PC-3 (cell line): ENCODE data around the gene TAAR6. TPM values are rescaled to one million over a fixed set of nuclear protein-coding genes. Genes with fewer than 3 reads are reported as not detected.

Experiments
- ATAC-seq: fragments of 200-7000 bp; cut with Tn5 transposase; 2 replicates; pipeline ENCODE4 v1.9.1; 2020; ENCODE audit warnings: mild to moderate bottlenecking, moderate library complexity
- BruUV-seq: library from RNA; stranded (reverse); fragments of 400-500 nt; replicated peaks from 2 replicates; lab custom pipeline; 2021; lab: Mats Ljungman, UMichigan
- CTCF ChIA-PET: fragments of 300-600 bp; sonication (Branson Sonifier 250); formaldehyde crosslinking; loops from one replicate; lab custom pipeline; 2022; ENCODE audit warnings: antibody characterized with exemption; lab: Charles Lee
- POLR2A ChIA-PET: fragments of 300-600 bp; sonication (Branson Sonifier 250); formaldehyde crosslinking; loops from one replicate; lab custom pipeline; 2022; ENCODE audit warnings: antibody characterized with exemption; ENCODE audit not compliant: unreplicated experiment; lab: Charles Lee
- DNase-seq: peaks from one replicate; pipeline ENCODE4 v3.0.0-alpha.2; 2015
- H2AFZ ChIP-seq: fragments of 300-600 bp; sonication (generic); 2 replicates; pipeline ENCODE4 v1.6.0; 2016; ENCODE audit warnings: antibody characterized with exemption, low read length
- H3F3A ChIP-seq: fragments of 300-600 bp; sonication (generic); one replicate; pipeline ENCODE4 v1.6.0; 2017; ENCODE audit warnings: antibody characterized with exemption, low read length, control low read depth, mild to moderate bottlenecking; ENCODE audit not compliant: unreplicated experiment
- H3K27ac ChIP-seq: fragments of 300-600 bp; sonication (generic); 2 replicates; pipeline ENCODE4 v1.5.1; 2016; ENCODE audit warnings: mild to moderate bottlenecking, low read length
- H3K27me3 ChIP-seq: fragments of 300-600 bp; sonication (generic); 2 replicates; pipeline ENCODE4 v1.6.1; 2016; ENCODE audit warnings: low read length, mixed read lengths
- H3K36me3 ChIP-seq: fragments of 300-600 bp; sonication (generic); 2 replicates; pipeline ENCODE4 v1.6.1; 2016; ENCODE audit warnings: low read depth, mixed run types, low read length, mixed read lengths
- H3K4me1 ChIP-seq: fragments of 300-600 bp; sonication (generic); 2 replicates; pipeline ENCODE4 v1.5.1; 2016; ENCODE audit warnings: low read length; ENCODE audit not compliant: insufficient read depth
- H3K4me2 ChIP-seq: fragments of 300-600 bp; sonication (generic); 2 replicates; pipeline ENCODE4 v1.6.0; 2016; ENCODE audit warnings: low read length
- H3K4me3 ChIP-seq: fragments of 300-600 bp; sonication (generic); 2 replicates; pipeline ENCODE4 v1.5.1; 2016; ENCODE audit warnings: mild to moderate bottlenecking, low read length, mixed read lengths
- H3K79me2 ChIP-seq: fragments of 300-600 bp; sonication (generic); 2 replicates; pipeline ENCODE4 v1.6.1; 2017; ENCODE audit warnings: low read length, mixed read lengths
- H3K9ac ChIP-seq: fragments of 300-600 bp; sonication (generic); 2 replicates; pipeline ENCODE4 v1.6.0; 2016; ENCODE audit warnings: mild to moderate bottlenecking, low read length
- H3K9me2 ChIP-seq: fragments of 300-600 bp; sonication (generic); replicated peaks from 2 replicates; pipeline ENCODE4 v1.6.1; 2016; ENCODE audit warnings: mixed run types, low read length, mixed read lengths
- H3K9me3 ChIP-seq: fragments of 300-600 bp; sonication (generic); 2 replicates; pipeline ENCODE4 v1.6.1; 2016; ENCODE audit warnings: low read length, mixed read lengths
- H4K20me1 ChIP-seq: fragments of 300-600 bp; sonication (generic); 2 replicates; pipeline ENCODE4 v1.6.1; 2016; ENCODE audit warnings: low read length, mixed read lengths
- CTCF ChIP-seq: fragments of 300-600 bp; sonication (generic); conservative IDR thresholded peaks from 2 replicates; pipeline ENCODE4 v1.5.1; 2017; ENCODE audit warnings: antibody characterized with exemption, low read depth, mild to moderate bottlenecking, low read length
- EZH2 ChIP-seq: fragments of 300-600 bp; sonication (generic); IDR thresholded peaks from one replicate; pipeline ENCODE4 v1.6.1; 2017; ENCODE audit warnings: antibody characterized with exemption, mild to moderate bottlenecking, low read length; ENCODE audit not compliant: unreplicated experiment
- EZH2phosphoT487 ChIP-seq: fragments of 300-600 bp; sonication (generic); IDR thresholded peaks from 2 replicates; pipeline ENCODE4 v1.6.1; 2018; ENCODE audit warnings: mild to moderate bottlenecking, antibody characterized with exemption, low read length, borderline replicate concordance
- intact Hi-C: fragments of 100-400 bp; cut with micrococcal nuclease; formaldehyde crosslinking; loops from 2 replicates; pipeline ENCODE4 v1.9.0; 2023
- total RNA-seq: library from RNA; depleted of rRNA; stranded (reverse); fragments of >200 nt; gene quantifications from 2 replicates; pipeline ENCODE4 v1.2.3, GENCODE V29; 2014

Gene TAAR6
- total RNA-seq, 1 experiment from 2014 or later = not detected

- Histone ChIP-seq H3K9me2 (no peaks in the 10 kb centered on the region), H3K4me1 (no peaks in the 10 kb centered on the region), H2AFZ (no peak overlapping the region), H3F3A (no peaks in the 10 kb centered on the region), H3K36me3 (no peaks in the 10 kb centered on the region), H4K20me1 (no peaks in the 10 kb centered on the region), H3K27ac (no peak overlapping the region), H3K9ac (no peak overlapping the region), H3K4me2 (no peak overlapping the region), H3K27me3 (no peaks in the 10 kb centered on the region), H3K9me3 (no peaks in the 10 kb centered on the region), H3K4me3 (no peak overlapping the region), H3K79me2 (no peaks in the 10 kb centered on the region)
- intact Hi-C loops = no loop called here
- POLR2A ChIA-PET = no interaction called here
- ATAC-seq = no peak
- CTCF ChIA-PET = no interaction called here
- TF ChIP-seq EZH2 (no peak), EZH2phosphoT487 (no peak)
- BruUV-seq = no TSS peak
- no peak for DNase-seq
These were observed 17.3 kb downstream of the TAAR6 start for GRCh38 chr6:132587424-132587823.

- no peak for ATAC-seq
- H3F3A ChIP-seq = no peaks in the 10 kb centered on the region
These were observed 19.3 kb downstream of the TAAR6 start, which contains the start of gene TAAR5 for GRCh38 chr6:132589454-132589853. TSS of gene TAAR5 (minus strand) at chr6:132589741. CDS start at chr6:132589686, 55 bp downstream.

GRCh38 chr6:132590362-132590761 is 20.2 kb downstream of the TAAR6 start:
- no peaks in the 10 kb centered on the region for H4K20me1 ChIP-seq
- no peak overlapping the region for H3K4me3 ChIP-seq
- intact Hi-C loops = no loop called here
- no peak for ATAC-seq
- no peaks in the 10 kb centered on the region for H3K9me3 ChIP-seq
- H3K9me2 ChIP-seq = no peaks in the 10 kb centered on the region
- ChIA-PET POLR2A (no interaction called here), CTCF (no interaction called here)
- no peaks in the 10 kb centered on the region for H3K4me1 ChIP-seq
- H3K79me2 ChIP-seq = no peaks in the 10 kb centered on the region
- no peak for TF ChIP-seq EZH2
- TF ChIP-seq CTCF = no peak
- TF ChIP-seq EZH2phosphoT487 = no peak
- no peaks in the 10 kb centered on the region for H3K36me3 ChIP-seq
- no peak overlapping the region for H3K9ac ChIP-seq
- no TSS peak for BruUV-seq
- H3K27ac ChIP-seq = no peak overlapping the region
- no peak overlapping the region for H2AFZ ChIP-seq
- no peak overlapping the region for H3K4me2 ChIP-seq
- DNase-seq = no peak
- no peaks in the 10 kb centered on the region for H3K27me3 ChIP-seq
- H3F3A ChIP-seq = no peaks in the 10 kb centered on the region

More at GRCh38 chr6:132589454-132589853, 19.3 kb downstream of the TAAR6 start, which contains the start of gene TAAR5:
- CTCF ChIA-PET = no interaction called here
- H2AFZ ChIP-seq = no peak within 1 kb of the TSS
- no peak within 1 kb of the TSS for H3K27ac ChIP-seq
- H3K27me3 ChIP-seq = no peaks in the 10 kb centered on the region
- no peak for DNase-seq
- no peaks in the 10 kb centered on the region for H3K9me3 ChIP-seq
- H3K4me1 ChIP-seq = no peaks in the 10 kb centered on the region
- no peak within 1 kb of the TSS for H3K4me2 ChIP-seq
- H3K9ac ChIP-seq = no peak within 1 kb of the TSS
- intact Hi-C loops = no loop called here
- POLR2A ChIA-PET = no interaction called here
- BruUV-seq = no TSS peak
- H3K79me2 ChIP-seq = no peaks in the 10 kb centered on the region
- TF ChIP-seq EZH2phosphoT487 (no peak), CTCF (no peak), EZH2 (no peak)
- no peak within 1 kb of the TSS for H3K4me3 ChIP-seq
- no peaks in the 10 kb centered on the region for H4K20me1 ChIP-seq
- no peaks in the 10 kb centered on the region for H3K9me2 ChIP-seq
- no peaks in the 10 kb centered on the region for H3K36me3 ChIP-seq
